SK-N-SH treated with all-trans-retinoic acid at 6 μM for 48 hours (cell line): ENCODE data around the gene RAB40A.

Experiments
- ATAC-seq: fragments of 200-7000 bp; cut with Tn5 transposase; 3 replicates; pipeline ENCODE4 v1.9.1; 2020; ENCODE audit warnings: mild to moderate bottlenecking, moderate library complexity
- BACH2 ChIP-seq: fragments of 250-450 bp; sonication (Bioruptor Pico); IDR thresholded peaks from 2 replicates; pipeline ENCODE4 v1.9.0; 2021; ENCODE audit warnings: mild to moderate bottlenecking, borderline replicate concordance
- CSDC2 ChIP-seq: fragments of 250-450 bp; sonication (Bioruptor Pico); IDR thresholded peaks from 2 replicates; pipeline ENCODE4 v1.5.0; 2020; ENCODE audit warnings: mild to moderate bottlenecking, moderate library complexity
- ESRRG ChIP-seq: fragments of 250-450 bp; sonication (Bioruptor Pico); IDR thresholded peaks from 2 replicates; pipeline ENCODE4 v1.6.1; 2021; ENCODE audit warnings: mild to moderate bottlenecking
- GLIS3 ChIP-seq: fragments of 250-450 bp; sonication (Bioruptor Pico); IDR thresholded peaks from 2 replicates; pipeline ENCODE4 v1.5.0; 2020; ENCODE audit warnings: mild to moderate bottlenecking, moderate library complexity
- ISL1 ChIP-seq: fragments of 250-450 bp; sonication (Bioruptor Pico); IDR thresholded peaks from 2 replicates; pipeline ENCODE4 v2.1.2; 2022; ENCODE audit warnings: mild to moderate bottlenecking, moderate library complexity
- PATZ1 ChIP-seq: fragments of 250-450 bp; sonication (Bioruptor Pico); IDR thresholded peaks from 2 replicates; pipeline ENCODE4 v1.8.0; 2020; ENCODE audit warnings: mild to moderate bottlenecking, moderate library complexity, borderline replicate concordance
- PPARA ChIP-seq: fragments of 250-450 bp; sonication (Bioruptor Pico); IDR thresholded peaks from 2 replicates; pipeline ENCODE4 v1.5.0; 2020; ENCODE audit warnings: mild to moderate bottlenecking, borderline replicate concordance
- SNAI2 ChIP-seq: fragments of 250-450 bp; sonication (Bioruptor Pico); IDR thresholded peaks from 2 replicates; pipeline ENCODE4 v1.5.0; 2020; ENCODE audit warnings: mild to moderate bottlenecking, moderate library complexity
- TCF4 ChIP-seq: fragments of 250-450 bp; sonication (Bioruptor Pico); IDR thresholded peaks from 2 replicates; pipeline ENCODE4 v1.8.0; 2021; ENCODE audit warnings: mild to moderate bottlenecking, moderate library complexity, borderline replicate concordance
- TOX ChIP-seq: fragments of 250-450 bp; sonication (Bioruptor Pico); IDR thresholded peaks from 2 replicates; pipeline ENCODE4 v1.8.0; 2021; ENCODE audit warnings: mild to moderate bottlenecking, moderate library complexity, borderline replicate concordance
- ZFP30 ChIP-seq: fragments of 450-650 bp; formaldehyde crosslinking; IDR thresholded peaks from 2 replicates; pipeline ENCODE4 v1.5.0; 2022; ENCODE audit warnings: mild to moderate bottlenecking, moderate library complexity
- ZNF565 ChIP-seq: fragments of 450-650 bp; formaldehyde crosslinking; conservative IDR thresholded peaks from 2 replicates; pipeline ENCODE4 v1.5.0; 2020; ENCODE audit warnings: low read depth, mild to moderate bottlenecking, moderate library complexity
- ZNF70 ChIP-seq: fragments of 450-650 bp; formaldehyde crosslinking; IDR thresholded peaks from 2 replicates; pipeline ENCODE4 v1.5.0; 2020; ENCODE audit warnings: mild to moderate bottlenecking, moderate library complexity
- TF ChIP-seq, protein P1 (sequence below): fragments of 250-450 bp; sonication (Bioruptor Pico); IDR thresholded peaks from 2 replicates; pipeline ENCODE4 v1.5.1; 2021; ENCODE audit warnings: mild to moderate bottlenecking, moderate library complexity
- TF ChIP-seq, protein P2 (sequence below): fragments of 250-450 bp; sonication (Bioruptor Pico); IDR thresholded peaks from 2 replicates; pipeline ENCODE4 v1.5.0; 2020; ENCODE audit warnings: mild to moderate bottlenecking, moderate library complexity
- TF ChIP-seq, protein P3 (sequence below): fragments of 250-450 bp; sonication (Bioruptor Pico); IDR thresholded peaks from 2 replicates; pipeline ENCODE4 v1.8.0; 2021; ENCODE audit warnings: low read depth, mild to moderate bottlenecking, moderate library complexity, borderline replicate concordance

RAB40A gene

GRCh38 chrX:103536732-103537131 is 17.4 kb upstream of the RAB40A start (continued):
- TF ChIP-seq CSDC2 (CRISPR knock-in tag): no peak
- no peak for TF ChIP-seq BACH2 (CRISPR knock-in tag)
- no peak for TF ChIP-seq PATZ1 (CRISPR knock-in tag)
- TF ChIP-seq ISL1 (CRISPR knock-in tag): no peak

DNA sequence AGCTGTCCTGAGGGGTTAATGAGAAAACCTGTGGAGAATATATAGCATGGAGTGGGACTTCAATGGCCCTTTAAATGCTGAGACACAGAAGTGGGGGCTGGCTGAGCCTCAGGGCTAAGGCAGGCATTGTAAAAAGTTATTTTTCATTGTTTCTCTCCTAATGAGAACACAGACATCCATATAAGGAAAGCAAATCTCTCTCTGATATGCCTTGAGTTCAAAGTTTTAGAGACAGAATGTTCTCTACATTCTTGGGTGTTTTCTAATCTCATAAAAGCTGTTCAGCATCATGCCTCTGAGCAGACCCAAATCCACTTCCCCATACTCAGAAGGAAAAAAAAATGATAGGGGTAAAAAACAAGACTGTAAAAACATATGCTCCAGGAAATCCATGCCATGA is 16.8 kb upstream of the RAB40A start:
- TF ChIP-seq, protein P1, sequence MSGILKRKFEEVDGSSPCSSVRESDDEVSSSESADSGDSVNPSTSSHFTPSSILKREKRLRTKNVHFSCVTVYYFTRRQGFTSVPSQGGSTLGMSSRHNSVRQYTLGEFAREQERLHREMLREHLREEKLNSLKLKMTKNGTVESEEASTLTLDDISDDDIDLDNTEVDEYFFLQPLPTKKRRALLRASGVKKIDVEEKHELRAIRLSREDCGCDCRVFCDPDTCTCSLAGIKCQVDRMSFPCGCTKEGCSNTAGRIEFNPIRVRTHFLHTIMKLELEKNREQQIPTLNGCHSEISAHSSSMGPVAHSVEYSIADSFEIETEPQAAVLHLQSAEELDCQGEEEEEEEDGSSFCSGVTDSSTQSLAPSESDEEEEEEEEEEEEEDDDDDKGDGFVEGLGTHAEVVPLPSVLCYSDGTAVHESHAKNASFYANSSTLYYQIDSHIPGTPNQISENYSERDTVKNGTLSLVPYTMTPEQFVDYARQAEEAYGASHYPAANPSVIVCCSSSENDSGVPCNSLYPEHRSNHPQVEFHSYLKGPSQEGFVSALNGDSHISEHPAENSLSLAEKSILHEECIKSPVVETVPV (CRISPR knock-in tag): no peak
- TF ChIP-seq ZNF70 (CRISPR knock-in tag) (no peak), ZFP30 (CRISPR knock-in tag) (no peak)

DNA sequence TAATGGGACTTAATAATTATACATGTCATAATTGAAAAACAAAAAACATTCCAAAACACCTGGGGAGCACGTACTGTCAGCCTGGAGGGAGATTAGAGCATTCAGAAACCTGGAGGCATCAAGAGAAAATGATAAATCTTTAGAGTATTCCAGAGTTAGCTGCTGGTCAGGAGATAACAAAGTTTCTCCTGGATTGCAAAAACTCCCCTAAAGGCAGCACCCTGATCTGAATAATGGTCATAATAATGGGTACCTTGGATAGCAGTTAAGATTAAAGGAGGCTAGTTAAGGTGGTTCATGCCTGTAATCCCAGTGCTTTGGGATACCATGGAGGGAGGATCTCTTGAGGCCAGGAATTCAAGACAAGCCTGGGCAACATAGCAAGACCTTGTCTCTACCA is 15.9 kb upstream of the RAB40A start:
- ATAC-seq: no peak
- TF ChIP-seq SNAI2 (no peak), ZNF565 (no peak), BACH2 (CRISPR knock-in tag) (no peak), ESRRG (CRISPR knock-in tag) (no peak), ZFP30 (CRISPR knock-in tag) (no peak), TOX (CRISPR knock-in tag) (no peak), GLIS3 (CRISPR knock-in tag) (no peak), PPARA (CRISPR knock-in tag) (no peak), TCF4 (no peak), CSDC2 (CRISPR knock-in tag) (no peak)
- TF ChIP-seq, protein P2, sequence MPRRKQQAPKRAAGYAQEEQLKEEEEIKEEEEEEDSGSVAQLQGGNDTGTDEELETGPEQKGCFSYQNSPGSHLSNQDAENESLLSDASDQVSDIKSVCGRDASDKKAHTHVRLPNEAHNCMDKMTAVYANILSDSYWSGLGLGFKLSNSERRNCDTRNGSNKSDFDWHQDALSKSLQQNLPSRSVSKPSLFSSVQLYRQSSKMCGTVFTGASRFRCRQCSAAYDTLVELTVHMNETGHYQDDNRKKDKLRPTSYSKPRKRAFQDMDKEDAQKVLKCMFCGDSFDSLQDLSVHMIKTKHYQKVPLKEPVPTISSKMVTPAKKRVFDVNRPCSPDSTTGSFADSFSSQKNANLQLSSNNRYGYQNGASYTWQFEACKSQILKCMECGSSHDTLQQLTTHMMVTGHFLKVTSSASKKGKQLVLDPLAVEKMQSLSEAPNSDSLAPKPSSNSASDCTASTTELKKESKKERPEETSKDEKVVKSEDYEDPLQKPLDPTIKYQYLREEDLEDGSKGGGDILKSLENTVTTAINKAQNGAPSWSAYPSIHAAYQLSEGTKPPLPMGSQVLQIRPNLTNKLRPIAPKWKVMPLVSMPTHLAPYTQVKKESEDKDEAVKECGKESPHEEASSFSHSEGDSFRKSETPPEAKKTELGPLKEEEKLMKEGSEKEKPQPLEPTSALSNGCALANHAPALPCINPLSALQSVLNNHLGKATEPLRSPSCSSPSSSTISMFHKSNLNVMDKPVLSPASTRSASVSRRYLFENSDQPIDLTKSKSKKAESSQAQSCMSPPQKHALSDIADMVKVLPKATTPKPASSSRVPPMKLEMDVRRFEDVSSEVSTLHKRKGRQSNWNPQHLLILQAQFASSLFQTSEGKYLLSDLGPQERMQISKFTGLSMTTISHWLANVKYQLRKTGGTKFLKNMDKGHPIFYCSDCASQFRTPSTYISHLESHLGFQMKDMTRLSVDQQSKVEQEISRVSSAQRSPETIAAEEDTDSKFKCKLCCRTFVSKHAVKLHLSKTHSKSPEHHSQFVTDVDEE: no peak
- TF ChIP-seq, all 23 proteins: peak for 0

More for the DNA sequence above, 16.8 kb upstream of the RAB40A start:
- ATAC-seq: no peak

DNA sequence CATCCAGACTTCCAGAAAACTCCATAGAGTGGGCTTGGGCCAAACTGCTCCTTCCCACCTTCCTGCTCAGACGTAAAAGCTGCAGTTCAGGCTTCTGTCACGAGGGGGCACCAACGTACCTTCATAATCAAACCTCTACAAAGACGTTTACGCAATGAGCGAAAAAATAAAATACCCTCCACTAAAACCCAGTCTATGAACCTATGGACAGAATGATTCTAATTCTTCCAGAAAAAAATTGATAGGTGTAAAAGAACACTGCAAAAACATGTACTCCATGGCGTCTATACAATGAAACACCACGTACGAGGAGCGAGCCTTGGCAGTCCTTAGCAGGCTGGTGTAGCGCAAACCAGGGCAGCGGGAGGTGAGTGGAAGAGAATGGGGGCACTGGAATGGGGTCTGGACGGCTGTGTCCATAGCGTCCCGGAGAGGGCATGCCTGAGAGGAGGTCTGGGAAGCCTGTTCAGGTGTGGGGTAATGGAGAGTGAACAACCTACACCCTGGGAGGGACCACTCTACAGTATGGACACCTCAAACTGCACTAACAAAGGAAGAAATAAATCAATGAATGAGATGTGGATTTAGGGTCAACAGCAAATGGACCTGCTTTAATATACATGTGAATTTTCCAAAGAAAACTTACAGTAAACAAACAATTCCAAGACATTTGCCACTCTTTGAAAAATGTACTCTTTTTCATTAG is 14.4 kb upstream of the RAB40A start:
- TF ChIP-seq ZNF70 (CRISPR knock-in tag) (peak; percentile 88), ESRRG (CRISPR knock-in tag) (no peak), ISL1 (CRISPR knock-in tag) (no peak)
- ATAC-seq: peak; percentile 77

DNA sequence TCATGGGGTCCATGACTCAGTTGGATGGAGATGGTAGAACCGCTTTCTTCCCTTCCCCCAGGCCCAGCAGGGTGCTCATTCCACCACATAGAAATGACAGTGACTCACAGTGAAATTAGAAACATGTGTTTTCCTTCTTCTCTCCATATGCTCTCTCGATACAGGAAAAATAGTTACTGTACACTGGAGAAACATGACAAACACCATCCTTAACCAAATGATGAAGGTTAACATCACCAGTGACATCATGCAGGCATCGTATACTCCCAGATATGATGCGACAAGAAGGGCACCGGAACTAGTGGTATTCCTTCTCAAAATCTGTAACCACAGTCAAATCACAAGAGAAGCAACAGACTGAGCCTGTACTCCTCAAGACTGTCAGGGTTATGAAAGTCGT is 11.7 kb upstream of the RAB40A start:
- peak; percentile 87 for ATAC-seq
- TF ChIP-seq, protein P3, sequence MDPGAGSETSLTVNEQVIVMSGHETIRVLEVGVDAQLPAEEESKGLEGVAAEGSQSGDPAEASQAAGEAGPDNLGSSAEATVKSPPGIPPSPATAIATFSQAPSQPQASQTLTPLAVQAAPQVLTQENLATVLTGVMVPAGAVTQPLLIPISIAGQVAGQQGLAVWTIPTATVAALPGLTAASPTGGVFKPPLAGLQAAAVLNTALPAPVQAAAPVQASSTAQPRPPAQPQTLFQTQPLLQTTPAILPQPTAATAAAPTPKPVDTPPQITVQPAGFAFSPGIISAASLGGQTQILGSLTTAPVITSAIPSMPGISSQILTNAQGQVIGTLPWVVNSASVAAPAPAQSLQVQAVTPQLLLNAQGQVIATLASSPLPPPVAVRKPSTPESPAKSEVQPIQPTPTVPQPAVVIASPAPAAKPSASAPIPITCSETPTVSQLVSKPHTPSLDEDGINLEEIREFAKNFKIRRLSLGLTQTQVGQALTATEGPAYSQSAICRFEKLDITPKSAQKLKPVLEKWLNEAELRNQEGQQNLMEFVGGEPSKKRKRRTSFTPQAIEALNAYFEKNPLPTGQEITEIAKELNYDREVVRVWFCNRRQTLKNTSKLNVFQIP (CRISPR knock-in tag): no peak
- peak; percentile 51; the same call in 1 of the 2 replicates for TF ChIP-seq TCF4
- TF ChIP-seq, all 23 proteins: peak for 1

GRCh38 chrX:103530545-103530944 is 11.3 kb upstream of the RAB40A start:
- TF ChIP-seq ZFP30 (CRISPR knock-in tag): no peak
- ATAC-seq: peak; percentile 52
